ENCODE data around the gene SORCS1.

- no peak for TF ChIP-seq CTCF (IDR thresholded peaks at IDR 0.05; ENCODE audit: insufficient read depth, low read length, poor library complexity, severe bottlenecking)
- no peak for TF ChIP-seq EZH2phosphoT487 (conservative IDR thresholded peaks at IDR 0.05; ENCODE audit: low read length)
Measured at GRCh38 chr10:106696239-106696638, 468.3 kb downstream of the SORCS1 start.
